ENCODE data around the gene QPCT.

QPCT gene

DNA sequence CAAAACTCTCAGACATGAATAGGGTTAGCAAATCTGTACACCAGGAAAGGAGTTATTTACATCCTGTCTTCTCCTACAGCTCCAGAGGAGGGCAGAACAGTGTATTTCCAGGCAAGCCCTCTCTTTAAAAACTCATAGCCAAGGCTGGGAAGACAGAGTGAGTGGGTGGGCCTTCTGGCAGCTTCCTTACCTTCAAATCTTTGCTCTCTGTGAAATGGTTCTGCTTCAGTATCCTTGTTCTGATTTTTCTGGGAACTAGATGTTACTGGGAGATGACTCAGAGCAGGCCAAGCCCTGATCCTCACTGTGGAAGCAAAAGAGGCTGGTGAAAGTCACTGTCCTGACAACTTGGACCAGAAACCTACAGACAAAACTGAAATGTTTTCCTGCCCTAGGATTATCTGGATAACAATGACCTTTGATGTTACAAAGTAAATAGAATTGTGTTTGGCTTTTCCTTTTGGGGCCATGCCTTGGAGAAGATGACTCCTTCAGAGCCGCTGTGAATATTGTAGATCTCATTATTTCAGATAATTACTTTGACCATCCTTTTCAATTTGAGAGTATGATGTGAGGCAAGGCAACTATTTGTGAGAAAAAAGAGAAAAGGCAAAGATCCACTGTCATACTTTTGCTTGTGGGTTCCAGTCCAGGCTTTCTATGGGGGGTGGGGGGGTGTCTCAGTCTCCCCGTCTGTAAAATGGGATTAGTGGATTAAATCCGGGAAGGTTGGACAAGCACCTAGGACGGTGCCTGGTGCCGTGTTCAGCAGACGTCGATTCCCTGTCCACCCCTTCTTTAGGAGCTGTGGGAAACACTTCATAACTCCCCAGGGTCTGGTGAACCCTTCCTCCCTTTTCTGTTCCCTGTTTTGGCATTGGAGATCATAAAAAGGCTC is 644 bp upstream of the QPCT start:
- DNase-seq (ENCODE audit: low read depth), result peak; percentile 71
- TF ChIP-seq, protein P1, sequence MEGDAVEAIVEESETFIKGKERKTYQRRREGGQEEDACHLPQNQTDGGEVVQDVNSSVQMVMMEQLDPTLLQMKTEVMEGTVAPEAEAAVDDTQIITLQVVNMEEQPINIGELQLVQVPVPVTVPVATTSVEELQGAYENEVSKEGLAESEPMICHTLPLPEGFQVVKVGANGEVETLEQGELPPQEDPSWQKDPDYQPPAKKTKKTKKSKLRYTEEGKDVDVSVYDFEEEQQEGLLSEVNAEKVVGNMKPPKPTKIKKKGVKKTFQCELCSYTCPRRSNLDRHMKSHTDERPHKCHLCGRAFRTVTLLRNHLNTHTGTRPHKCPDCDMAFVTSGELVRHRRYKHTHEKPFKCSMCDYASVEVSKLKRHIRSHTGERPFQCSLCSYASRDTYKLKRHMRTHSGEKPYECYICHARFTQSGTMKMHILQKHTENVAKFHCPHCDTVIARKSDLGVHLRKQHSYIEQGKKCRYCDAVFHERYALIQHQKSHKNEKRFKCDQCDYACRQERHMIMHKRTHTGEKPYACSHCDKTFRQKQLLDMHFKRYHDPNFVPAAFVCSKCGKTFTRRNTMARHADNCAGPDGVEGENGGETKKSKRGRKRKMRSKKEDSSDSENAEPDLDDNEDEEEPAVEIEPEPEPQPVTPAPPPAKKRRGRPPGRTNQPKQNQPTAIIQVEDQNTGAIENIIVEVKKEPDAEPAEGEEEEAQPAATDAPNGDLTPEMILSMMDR (IDR thresholded peaks at IDR 0.05; ENCODE audit: low read length, missing control alignments), result peak; percentile 53
- H3K4me3 ChIP-seq (replicated peaks; ENCODE audit: low read depth, low read length), result peak overlapping the region; percentile 53

DNA sequence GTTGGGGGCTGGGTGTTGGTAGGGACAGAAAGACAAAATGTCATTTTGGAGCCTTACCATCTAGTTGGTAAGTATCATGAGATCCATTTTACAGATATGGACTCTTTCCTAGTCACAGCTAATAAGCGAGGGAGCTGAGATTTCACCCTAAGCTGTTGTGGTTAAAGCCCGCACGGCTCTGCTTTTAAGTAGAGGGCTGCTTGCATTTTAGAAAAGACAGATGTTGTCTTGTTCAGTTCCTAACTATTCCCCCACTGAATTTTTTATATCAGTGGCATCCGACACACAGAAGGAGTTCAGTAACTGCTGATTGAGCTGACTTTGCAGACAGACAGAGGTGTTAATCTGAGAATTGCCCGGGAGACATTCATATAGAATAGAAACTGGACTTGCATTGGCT is 3.7 kb downstream of the QPCT start:
- H3K4me3 ChIP-seq (replicated peaks; ENCODE audit: low read depth, low read length), result no peak overlapping the region
- TF ChIP-seq, protein P1 (IDR thresholded peaks at IDR 0.05; ENCODE audit: low read length, missing control alignments), result no peak
- DNase-seq (ENCODE audit: low read depth), result no peak

DNA sequence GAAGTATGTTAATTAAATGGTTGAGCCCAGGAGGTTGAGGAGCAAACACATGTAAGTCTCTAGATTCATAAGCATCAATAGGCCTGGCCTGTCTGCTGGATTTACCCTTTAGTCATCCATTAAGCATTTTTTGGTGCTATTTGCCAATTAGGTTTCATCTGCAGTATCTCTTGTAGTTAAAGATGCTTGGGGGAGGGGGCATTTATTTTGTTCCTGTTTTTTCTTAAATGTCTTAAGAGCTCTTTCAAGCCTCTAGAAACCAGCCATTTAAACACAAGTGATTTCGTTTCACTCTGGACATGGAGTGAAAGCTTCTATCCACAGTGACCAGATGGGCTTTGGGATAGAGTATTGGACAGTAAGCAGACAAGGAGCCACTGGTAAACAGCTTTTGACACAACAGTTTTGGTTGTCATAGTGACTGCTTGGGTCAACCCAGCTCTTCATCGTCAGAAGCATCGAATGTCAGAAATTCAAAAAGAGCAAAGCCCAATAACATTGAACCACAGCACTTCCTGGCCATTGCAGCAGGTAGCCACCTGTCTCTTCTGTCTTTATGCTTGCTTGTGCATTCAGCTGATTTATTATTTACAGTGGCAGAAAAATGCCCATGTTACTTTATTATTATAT is 4.9 kb downstream of the QPCT start:
- TF ChIP-seq, protein P1 (IDR thresholded peaks at IDR 0.05; ENCODE audit: low read length, missing control alignments), result no peak
- no peak for DNase-seq (ENCODE audit: low read depth)
- H3K4me3 ChIP-seq (replicated peaks; ENCODE audit: low read depth, low read length), result no peak overlapping the region

DNA sequence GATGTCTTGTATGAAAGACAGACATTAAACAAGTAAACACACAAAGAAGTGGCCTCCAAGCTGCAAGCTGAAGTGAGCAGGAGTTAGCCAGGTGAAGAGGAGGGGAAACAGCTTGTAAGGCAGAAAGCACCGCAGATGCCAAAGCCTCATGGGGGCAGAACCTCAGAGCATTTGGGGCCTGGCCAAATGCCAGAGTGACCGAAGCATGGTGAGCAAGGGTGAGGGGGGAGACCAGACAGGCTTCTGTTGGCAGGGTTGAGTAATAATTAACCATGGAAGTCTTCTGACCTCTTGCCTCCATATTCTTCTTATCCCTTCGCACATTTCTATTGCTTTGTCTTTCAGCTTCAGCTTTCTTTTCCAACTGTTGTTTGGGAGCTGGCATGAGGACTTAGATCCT is 5.6 kb downstream of the QPCT start:
- no peak for DNase-seq (ENCODE audit: low read depth)
- TF ChIP-seq, protein P1 (IDR thresholded peaks at IDR 0.05; ENCODE audit: low read length, missing control alignments), result no peak
- no peak overlapping the region for H3K4me3 ChIP-seq (replicated peaks; ENCODE audit: low read depth, low read length)

DNA sequence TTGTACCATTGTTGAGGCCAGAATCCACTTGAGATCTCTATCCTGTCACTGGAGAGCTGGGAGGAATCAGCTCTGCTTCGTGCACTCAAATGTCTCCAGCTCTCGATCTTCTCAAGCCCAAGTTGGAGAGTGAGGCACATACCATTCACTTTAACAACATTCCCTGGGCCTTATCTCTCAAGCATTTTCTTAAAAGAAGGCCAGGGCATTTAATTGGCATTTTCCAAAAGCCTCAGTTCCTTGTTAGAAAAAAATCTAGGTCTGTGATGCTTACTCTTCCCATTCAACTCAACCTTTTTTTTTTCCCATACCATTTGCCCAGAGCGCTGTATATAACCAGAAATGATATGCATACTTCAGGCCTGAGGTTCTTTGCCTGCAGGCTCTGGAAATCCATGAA is 10.1 kb downstream of the QPCT start:
- no peak overlapping the region for H3K4me3 ChIP-seq (replicated peaks; ENCODE audit: low read depth, low read length)
- no peak for DNase-seq (ENCODE audit: low read depth)
- TF ChIP-seq, protein P1 (IDR thresholded peaks at IDR 0.05; ENCODE audit: low read length, missing control alignments), result no peak

DNA sequence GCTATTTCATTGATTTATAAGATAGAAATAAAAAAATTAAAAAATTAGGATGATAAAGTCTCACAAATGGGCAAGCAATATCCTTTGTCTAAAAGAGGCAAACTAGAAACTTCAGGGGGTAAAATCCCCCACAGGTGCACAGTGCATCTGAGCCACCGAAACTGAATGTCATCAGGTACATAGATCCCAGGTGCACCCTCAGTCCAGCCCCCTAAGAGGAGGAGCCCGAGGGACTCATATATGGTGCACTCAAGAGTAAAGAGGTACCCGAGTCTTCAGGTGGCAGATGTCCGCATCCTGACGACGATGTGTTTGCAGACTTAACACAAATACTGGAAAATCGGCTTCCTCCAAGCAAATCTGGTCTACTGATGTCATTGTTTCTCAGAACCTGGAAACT is 11.3 kb downstream of the QPCT start:
- H3K4me3 ChIP-seq (replicated peaks; ENCODE audit: low read depth, low read length), result no peak overlapping the region
- TF ChIP-seq, protein P1 (IDR thresholded peaks at IDR 0.05; ENCODE audit: low read length, missing control alignments), result no peak
- no peak for DNase-seq (ENCODE audit: low read depth)
